HepG2 (cell line): ENCODE results near the gene FAM131A. TPM values are rescaled to one million over a fixed set of nuclear protein-coding genes. Genes with fewer than 3 reads are reported as not detected.

Experiments used
- CC2D1A ChIP-seq: sonication (generic); formaldehyde crosslinking; IDR thresholded peaks from 2 replicates; pipeline ENCODE4 v1.8.1; 2023; ENCODE audit warnings: mild to moderate bottlenecking, missing genetic modification reagents
- CHD4 ChIP-seq: fragments of 200-600 bp; sonication (generic); IDR thresholded peaks from 2 replicates; pipeline ENCODE4 v1.7.0; 2017; ENCODE audit warnings: mild to moderate bottlenecking, low read length, borderline replicate concordance
- GTF2F1 ChIP-seq: fragments of 150-350 bp; IDR thresholded peaks from 2 replicates; pipeline ENCODE4 v1.6.1; 2014; ENCODE audit warnings: low read length
- NR2C2 ChIP-seq: sonication (generic); formaldehyde crosslinking; IDR thresholded peaks from 2 replicates; pipeline ENCODE4 v1.4.0; 2020; ENCODE audit warnings: missing genetic modification reagents, mild to moderate bottlenecking, moderate library complexity, borderline replicate concordance
- PHF8 ChIP-seq: sonication (generic); formaldehyde crosslinking; IDR thresholded peaks from 2 replicates; pipeline ENCODE4 v1.5.0; 2020; ENCODE audit warnings: missing genetic modification reagents
- RBM22 ChIP-seq: fragments of 200-400 bp; formaldehyde crosslinking; optimal IDR thresholded peaks from 2 replicates; pipeline ENCODE3; 2017; ENCODE audit warnings: mild to moderate bottlenecking, low read length, moderate library complexity
- RORA ChIP-seq: sonication (generic); formaldehyde crosslinking; IDR thresholded peaks from 2 replicates; pipeline ENCODE4 v1.5.0; 2020; ENCODE audit warnings: mild to moderate bottlenecking, missing genetic modification reagents, moderate library complexity
- SATB2 ChIP-seq: sonication (generic); formaldehyde crosslinking; IDR thresholded peaks from 2 replicates; pipeline ENCODE4 v1.5.0; 2020; ENCODE audit warnings: missing genetic modification reagents
- TARDBP ChIP-seq: sonication (generic); formaldehyde crosslinking; IDR thresholded peaks from 2 replicates; pipeline ENCODE4 v1.8.0; 2022; ENCODE audit warnings: mild to moderate bottlenecking, missing genetic modification reagents
- ZMYM3 ChIP-seq: sonication (generic); formaldehyde crosslinking; IDR thresholded peaks from 2 replicates; pipeline ENCODE4 v1.5.1; 2020; ENCODE audit warnings: mild to moderate bottlenecking, missing genetic modification reagents
- ZNF101 ChIP-seq: sonication (generic); formaldehyde crosslinking; IDR thresholded peaks from 2 replicates; pipeline ENCODE4 v1.4.0; 2020; ENCODE audit warnings: mild to moderate bottlenecking, low read depth, missing genetic modification reagents, borderline replicate concordance
- ZNF207 ChIP-seq: fragments of 450-650 bp; IDR thresholded peaks from 2 replicates; pipeline ENCODE4 v1.6.1; 2016; ENCODE audit warnings: antibody characterized with exemption, borderline replicate concordance
- ZNF605 ChIP-seq: sonication (generic); formaldehyde crosslinking; IDR thresholded peaks from 2 replicates; pipeline ENCODE4 v1.8.0; 2022; ENCODE audit warnings: mild to moderate bottlenecking, missing genetic modification reagents
- ZNF891 ChIP-seq: sonication (generic); formaldehyde crosslinking; IDR thresholded peaks from 2 replicates; pipeline ENCODE4 v1.5.0; 2020; ENCODE audit warnings: mild to moderate bottlenecking, missing genetic modification reagents
- ZSCAN30 ChIP-seq: sonication (generic); formaldehyde crosslinking; IDR thresholded peaks from 2 replicates; pipeline ENCODE4 v1.5.0; 2020; ENCODE audit warnings: mild to moderate bottlenecking, missing genetic modification reagents
- polyA plus RNA-seq, 8 experiments: library from polyadenylated mRNA; depleted of rRNA in 3 of 8; stranded (reverse) in 7 of 8; unstranded in 1 of 8; fragments of >200 nt; fragmentation: Illumina TruSeq in 4 of 8; extraction: Trizol in 4 of 8; gene quantifications; 2 replicates each; pipeline versions ENCODE4 v1.2.1 to v1.2.3, GENCODE V29; 2011 to 2016; ENCODE audit warnings: low read depth in 4 of 8, missing spikeins in 1 of 8, mixed read lengths in 1 of 8; ENCODE audit not compliant: insufficient read depth in 1 of 8
- total RNA-seq, 5 experiments: library from RNA; depleted of rRNA; stranded (reverse); fragments of >200 nt; fragmentation: Illumina TruSeq; extraction: Trizol; gene quantifications; 2 replicates each; pipeline ENCODE4 v1.2.3, GENCODE V29; 2016; ENCODE audit warnings: low read depth in 1 of 5
- TF ChIP-seq, protein P1 (sequence below): sonication (generic); formaldehyde crosslinking; IDR thresholded peaks from 2 replicates; pipeline ENCODE4 v1.4.0; 2020; ENCODE audit warnings: missing genetic modification reagents
- TF ChIP-seq, protein P2 (sequence below): sonication (generic); formaldehyde crosslinking; IDR thresholded peaks from 2 replicates; pipeline ENCODE4 v1.4.0; 2020; ENCODE audit warnings: missing genetic modification reagents
- TF ChIP-seq, protein P3 (sequence below): sonication (generic); formaldehyde crosslinking; IDR thresholded peaks from 2 replicates; pipeline ENCODE4 v1.9.0; 2021; ENCODE audit warnings: missing genetic modification reagents, borderline replicate concordance
- TF ChIP-seq, protein P4 (sequence below): sonication (generic); formaldehyde crosslinking; IDR thresholded peaks from 2 replicates; pipeline ENCODE4 v1.4.0; 2020; ENCODE audit warnings: missing genetic modification reagents, mild to moderate bottlenecking, borderline replicate concordance

Gene FAM131A
- total and polyA plus RNA-seq, 2 of the 13 experiments (the other 11 are each of a cell fraction or from before 2014, with no cell fraction given) = 9.2 to 9.3 TPM

DNA sequence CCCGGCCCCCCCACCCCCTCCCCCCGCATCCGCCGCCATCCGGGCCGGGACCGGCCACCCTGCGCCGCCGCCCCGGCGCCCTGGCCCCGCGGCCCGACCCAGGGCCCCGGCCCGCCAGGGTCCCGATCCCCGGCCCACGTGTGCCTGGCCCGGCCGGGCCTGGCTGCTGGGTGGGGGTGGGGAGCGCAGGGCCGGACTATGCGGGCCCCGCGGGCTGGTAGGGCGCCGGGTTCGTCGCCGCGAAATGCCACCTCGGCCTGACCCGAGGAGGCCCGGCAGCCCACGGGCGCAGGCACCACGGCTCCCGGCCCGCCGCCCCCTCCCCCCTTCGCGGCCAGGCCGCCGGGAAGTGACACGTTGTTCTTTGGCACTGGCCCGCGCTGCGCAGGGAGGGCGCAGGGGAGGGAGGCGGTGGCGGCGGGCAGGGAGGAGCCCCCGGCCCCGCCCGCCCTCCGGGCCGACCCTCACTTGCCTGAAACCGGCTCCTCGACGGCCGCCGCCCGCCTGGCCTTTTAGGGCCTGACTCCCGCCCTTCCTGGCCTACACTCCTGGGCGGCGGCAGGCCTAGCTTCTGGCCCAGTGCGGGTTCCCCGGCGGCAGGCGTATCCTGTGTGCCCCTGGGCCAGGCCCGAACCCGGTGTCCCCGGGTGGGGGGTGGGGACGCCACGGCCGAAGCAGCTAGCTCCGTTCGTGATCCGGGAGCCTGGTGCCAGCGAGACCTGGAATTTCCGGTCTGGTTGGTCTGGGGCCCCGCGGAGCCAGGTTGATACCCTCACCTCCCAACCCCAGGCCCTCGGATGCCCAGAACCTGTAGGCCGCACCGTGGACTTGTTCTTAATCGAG, 22.5 kb upstream of the FAM131A start (continued):
- TF ChIP-seq ZNF101 (CRISPR knock-in tag) = no peak
- peak; percentile 66 for TF ChIP-seq PHF8 (CRISPR knock-in tag)
- TF ChIP-seq, protein P1, sequence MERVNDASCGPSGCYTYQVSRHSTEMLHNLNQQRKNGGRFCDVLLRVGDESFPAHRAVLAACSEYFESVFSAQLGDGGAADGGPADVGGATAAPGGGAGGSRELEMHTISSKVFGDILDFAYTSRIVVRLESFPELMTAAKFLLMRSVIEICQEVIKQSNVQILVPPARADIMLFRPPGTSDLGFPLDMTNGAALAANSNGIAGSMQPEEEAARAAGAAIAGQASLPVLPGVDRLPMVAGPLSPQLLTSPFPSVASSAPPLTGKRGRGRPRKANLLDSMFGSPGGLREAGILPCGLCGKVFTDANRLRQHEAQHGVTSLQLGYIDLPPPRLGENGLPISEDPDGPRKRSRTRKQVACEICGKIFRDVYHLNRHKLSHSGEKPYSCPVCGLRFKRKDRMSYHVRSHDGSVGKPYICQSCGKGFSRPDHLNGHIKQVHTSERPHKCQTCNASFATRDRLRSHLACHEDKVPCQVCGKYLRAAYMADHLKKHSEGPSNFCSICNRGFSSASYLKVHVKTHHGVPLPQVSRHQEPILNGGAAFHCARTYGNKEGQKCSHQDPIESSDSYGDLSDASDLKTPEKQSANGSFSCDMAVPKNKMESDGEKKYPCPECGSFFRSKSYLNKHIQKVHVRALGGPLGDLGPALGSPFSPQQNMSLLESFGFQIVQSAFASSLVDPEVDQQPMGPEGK (CRISPR knock-in tag) = peak; percentile 61
- TF ChIP-seq, protein P2, sequence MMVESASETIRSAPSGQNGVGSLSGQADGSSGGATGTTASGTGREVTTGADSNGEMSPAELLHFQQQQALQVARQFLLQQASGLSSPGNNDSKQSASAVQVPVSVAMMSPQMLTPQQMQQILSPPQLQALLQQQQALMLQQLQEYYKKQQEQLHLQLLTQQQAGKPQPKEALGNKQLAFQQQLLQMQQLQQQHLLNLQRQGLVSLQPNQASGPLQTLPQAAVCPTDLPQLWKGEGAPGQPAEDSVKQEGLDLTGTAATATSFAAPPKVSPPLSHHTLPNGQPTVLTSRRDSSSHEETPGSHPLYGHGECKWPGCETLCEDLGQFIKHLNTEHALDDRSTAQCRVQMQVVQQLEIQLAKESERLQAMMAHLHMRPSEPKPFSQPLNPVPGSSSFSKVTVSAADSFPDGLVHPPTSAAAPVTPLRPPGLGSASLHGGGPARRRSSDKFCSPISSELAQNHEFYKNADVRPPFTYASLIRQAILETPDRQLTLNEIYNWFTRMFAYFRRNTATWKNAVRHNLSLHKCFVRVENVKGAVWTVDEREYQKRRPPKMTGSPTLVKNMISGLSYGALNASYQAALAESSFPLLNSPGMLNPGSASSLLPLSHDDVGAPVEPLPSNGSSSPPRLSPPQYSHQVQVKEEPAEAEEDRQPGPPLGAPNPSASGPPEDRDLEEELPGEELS = no peak
- TF ChIP-seq ZSCAN30 (CRISPR knock-in tag) = no peak
- TF ChIP-seq ZNF605 (CRISPR knock-in tag) = peak; percentile 70; the same call in 1 of the 2 replicates
- TF ChIP-seq RBM22 = peak; percentile 27
- TF ChIP-seq CC2D1A (CRISPR knock-in tag) = no peak
- TF ChIP-seq CHD4 = no peak
- TF ChIP-seq SATB2 (CRISPR knock-in tag) = no peak
- TF ChIP-seq, protein P3, sequence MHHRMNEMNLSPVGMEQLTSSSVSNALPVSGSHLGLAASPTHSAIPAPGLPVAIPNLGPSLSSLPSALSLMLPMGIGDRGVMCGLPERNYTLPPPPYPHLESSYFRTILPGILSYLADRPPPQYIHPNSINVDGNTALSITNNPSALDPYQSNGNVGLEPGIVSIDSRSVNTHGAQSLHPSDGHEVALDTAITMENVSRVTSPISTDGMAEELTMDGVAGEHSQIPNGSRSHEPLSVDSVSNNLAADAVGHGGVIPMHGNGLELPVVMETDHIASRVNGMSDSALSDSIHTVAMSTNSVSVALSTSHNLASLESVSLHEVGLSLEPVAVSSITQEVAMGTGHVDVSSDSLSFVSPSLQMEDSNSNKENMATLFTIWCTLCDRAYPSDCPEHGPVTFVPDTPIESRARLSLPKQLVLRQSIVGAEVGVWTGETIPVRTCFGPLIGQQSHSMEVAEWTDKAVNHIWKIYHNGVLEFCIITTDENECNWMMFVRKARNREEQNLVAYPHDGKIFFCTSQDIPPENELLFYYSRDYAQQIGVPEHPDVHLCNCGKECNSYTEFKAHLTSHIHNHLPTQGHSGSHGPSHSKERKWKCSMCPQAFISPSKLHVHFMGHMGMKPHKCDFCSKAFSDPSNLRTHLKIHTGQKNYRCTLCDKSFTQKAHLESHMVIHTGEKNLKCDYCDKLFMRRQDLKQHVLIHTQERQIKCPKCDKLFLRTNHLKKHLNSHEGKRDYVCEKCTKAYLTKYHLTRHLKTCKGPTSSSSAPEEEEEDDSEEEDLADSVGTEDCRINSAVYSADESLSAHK (CRISPR knock-in tag) = no peak
- TF ChIP-seq ZNF891 (CRISPR knock-in tag) = peak; percentile 81
- TF ChIP-seq ZNF207 = no peak
- TF ChIP-seq GTF2F1 = no peak
- no peak for TF ChIP-seq ZMYM3 (CRISPR knock-in tag)
- TF ChIP-seq, protein P4, sequence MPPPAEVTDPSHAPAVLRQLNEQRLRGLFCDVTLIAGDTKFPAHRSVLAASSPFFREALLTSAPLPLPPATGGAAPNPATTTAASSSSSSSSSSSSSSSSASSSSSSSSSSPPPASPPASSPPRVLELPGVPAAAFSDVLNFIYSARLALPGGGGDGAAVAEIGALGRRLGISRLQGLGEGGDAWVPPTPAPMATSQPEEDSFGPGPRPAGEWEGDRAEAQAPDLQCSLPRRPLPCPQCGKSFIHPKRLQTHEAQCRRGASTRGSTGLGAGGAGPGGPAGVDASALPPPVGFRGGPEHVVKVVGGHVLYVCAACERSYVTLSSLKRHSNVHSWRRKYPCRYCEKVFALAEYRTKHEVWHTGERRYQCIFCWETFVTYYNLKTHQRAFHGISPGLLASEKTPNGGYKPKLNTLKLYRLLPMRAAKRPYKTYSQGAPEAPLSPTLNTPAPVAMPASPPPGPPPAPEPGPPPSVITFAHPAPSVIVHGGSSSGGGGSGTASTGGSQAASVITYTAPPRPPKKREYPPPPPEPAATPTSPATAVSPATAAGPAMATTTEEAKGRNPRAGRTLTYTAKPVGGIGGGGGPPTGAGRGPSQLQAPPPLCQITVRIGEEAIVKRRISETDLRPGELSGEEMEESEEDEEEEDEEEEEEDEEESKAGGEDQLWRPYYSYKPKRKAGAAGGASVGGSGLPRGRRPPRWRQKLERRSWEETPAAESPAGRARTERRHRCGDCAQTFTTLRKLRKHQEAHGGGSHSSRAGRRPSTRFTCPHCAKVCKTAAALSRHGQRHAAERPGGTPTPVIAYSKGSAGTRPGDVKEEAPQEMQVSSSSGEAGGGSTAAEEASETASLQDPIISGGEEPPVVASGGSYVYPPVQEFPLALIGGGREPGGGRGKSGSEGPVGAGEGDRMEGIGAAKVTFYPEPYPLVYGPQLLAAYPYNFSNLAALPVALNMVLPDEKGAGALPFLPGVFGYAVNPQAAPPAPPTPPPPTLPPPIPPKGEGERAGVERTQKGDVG (CRISPR knock-in tag) = no peak
- TF ChIP-seq TARDBP (CRISPR knock-in tag) = peak; percentile 40; the same call in 1 of the 2 replicates
- no peak for TF ChIP-seq RORA (CRISPR knock-in tag)
- TF ChIP-seq NR2C2 (CRISPR knock-in tag) = no peak
